GM10248 (cell line): ENCODE measurements around the gene CHD8.
A peak's percentile ranks its signal among the peaks of the same experiment; 100 is the strongest.

Experiments used
- CTCF ChIA-PET: fragments of 300-600 bp; sonication (Branson Sonifier 250); formaldehyde crosslinking; extraction: SDS; loops from one replicate; lab custom pipeline; 2021; ENCODE audit warnings: antibody characterized with exemption; lab: Yijun Ruan, JAX
- POLR2A ChIA-PET: fragments of 350-650 bp; sonication (Branson Sonifier 250); formaldehyde crosslinking; extraction: SDS; loops from one replicate; lab custom pipeline; 2020; ENCODE audit warnings: antibody characterized with exemption; lab: Yijun Ruan, JAX
- DNase-seq: peaks from one replicate; pipeline ENCODE4 v3.0.0; 2012; ENCODE audit errors: extremely low spot score
- CTCF ChIP-seq: IDR thresholded peaks from 2 replicates; pipeline ENCODE4 v1.5.1; 2012; ENCODE audit warnings: mild to moderate bottlenecking, low read depth; ENCODE audit errors: extremely low read depth, missing control alignments, control extremely low read depth

Gene CHD8

GRCh38 chr14:21399311-21399870, 56.5 kb downstream of the CHD8 start:
- CTCF ChIA-PET: no interaction called here
- POLR2A ChIA-PET: no interaction called here
- DNase-seq: no peak
- TF ChIP-seq CTCF: no peak

GRCh38 chr14:21398901-21399300, 57.0 kb downstream of the CHD8 start:
- ChIA-PET CTCF (no interaction called here), POLR2A (no interaction called here)
- TF ChIP-seq CTCF: no peak
- DNase-seq: no peak

- CTCF ChIA-PET: interaction anchor here (1.3 kb wide), 1 partner anchor 13 kb away, joined by 6 read pairs; no protein-coding TSS in a partner anchor
- DNase-seq: no peak
- POLR2A ChIA-PET: no interaction called here
- TF ChIP-seq CTCF: no peak
Observed at GRCh38 chr14:21395450-21395849, 60.5 kb downstream of the CHD8 start.

- peak; percentile 58 for DNase-seq
- TF ChIP-seq CTCF: no peak
Observed at GRCh38 chr14:21385188-21385904, 70.6 kb downstream of the CHD8 start.

GRCh38 chr14:21384494-21384851, 71.5 kb downstream of the CHD8 start:
- DNase-seq: no peak
- no peak for TF ChIP-seq CTCF
- ChIA-PET POLR2A (interaction anchor here (0.6 to 1.5 kb wide), 6 partner anchors 9 to 128 kb away, joined by 3 to 8 read pairs (median 4); no protein-coding TSS in a partner anchor), CTCF (no interaction called here)

More at GRCh38 chr14:21385188-21385904, 70.6 kb downstream of the CHD8 start:
- CTCF ChIA-PET: interaction anchor here (1.2 kb wide), 1 partner anchor 38 kb away, joined by 3 read pairs; no protein-coding TSS in a partner anchor
- POLR2A ChIA-PET: interaction anchor here (1.5 kb wide), 1 partner anchor 121 kb away, joined by 4 read pairs; no protein-coding TSS in a partner anchor

GRCh38 chr14:21383848-21384493, 72.0 kb downstream of the CHD8 start, which contains the start of gene SUPT16H:
Gene SUPT16H (minus strand): TSS chr14:21384019. CDS start chr14:21383927, 92 bp downstream.
- POLR2A ChIA-PET: interaction anchor here (0.6 to 1.5 kb wide), 6 partner anchors 9 to 127 kb away, joined by 3 to 8 read pairs (median 4); no protein-coding TSS in a partner anchor
- CTCF ChIA-PET: no interaction called here
- no peak for TF ChIP-seq CTCF
- peak; percentile 90 for DNase-seq
